ENCODE measurements around the gene GPRC5C. TPM values are rescaled to one million over a fixed set of nuclear protein-coding genes. Genes with fewer than 3 reads are reported as not detected.
A peak's percentile ranks its signal among the peaks of the same experiment; 100 is the strongest.

GPRC5C gene
- total and polyA plus RNA-seq, 9 of the 15 experiments (the other 6 are each of a cell fraction or from before 2014, with no cell fraction given): 0.28 to 9.0 (median 4.1) TPM

DNA sequence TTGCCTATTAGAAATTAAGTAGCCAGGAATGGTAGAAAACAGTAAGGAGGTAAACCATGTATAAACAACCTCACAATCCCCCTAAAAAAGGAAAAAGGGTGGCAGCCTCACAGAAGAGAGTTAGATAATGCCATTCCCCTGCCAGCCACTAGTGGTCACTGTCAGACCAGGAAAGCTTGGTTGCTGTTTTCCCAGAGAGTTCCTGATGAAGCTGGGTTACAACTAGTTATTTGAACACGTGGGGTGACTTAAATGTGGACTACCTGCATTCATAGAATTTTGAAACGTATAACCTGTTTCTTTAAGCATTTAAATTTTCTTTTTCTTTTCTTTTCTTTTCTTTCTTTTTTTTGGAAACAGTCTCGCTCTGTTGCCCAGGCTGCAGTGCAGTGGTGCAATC lies 5.8 kb downstream of the GPRC5C start (continued):
- TF ChIP-seq, protein P1, sequence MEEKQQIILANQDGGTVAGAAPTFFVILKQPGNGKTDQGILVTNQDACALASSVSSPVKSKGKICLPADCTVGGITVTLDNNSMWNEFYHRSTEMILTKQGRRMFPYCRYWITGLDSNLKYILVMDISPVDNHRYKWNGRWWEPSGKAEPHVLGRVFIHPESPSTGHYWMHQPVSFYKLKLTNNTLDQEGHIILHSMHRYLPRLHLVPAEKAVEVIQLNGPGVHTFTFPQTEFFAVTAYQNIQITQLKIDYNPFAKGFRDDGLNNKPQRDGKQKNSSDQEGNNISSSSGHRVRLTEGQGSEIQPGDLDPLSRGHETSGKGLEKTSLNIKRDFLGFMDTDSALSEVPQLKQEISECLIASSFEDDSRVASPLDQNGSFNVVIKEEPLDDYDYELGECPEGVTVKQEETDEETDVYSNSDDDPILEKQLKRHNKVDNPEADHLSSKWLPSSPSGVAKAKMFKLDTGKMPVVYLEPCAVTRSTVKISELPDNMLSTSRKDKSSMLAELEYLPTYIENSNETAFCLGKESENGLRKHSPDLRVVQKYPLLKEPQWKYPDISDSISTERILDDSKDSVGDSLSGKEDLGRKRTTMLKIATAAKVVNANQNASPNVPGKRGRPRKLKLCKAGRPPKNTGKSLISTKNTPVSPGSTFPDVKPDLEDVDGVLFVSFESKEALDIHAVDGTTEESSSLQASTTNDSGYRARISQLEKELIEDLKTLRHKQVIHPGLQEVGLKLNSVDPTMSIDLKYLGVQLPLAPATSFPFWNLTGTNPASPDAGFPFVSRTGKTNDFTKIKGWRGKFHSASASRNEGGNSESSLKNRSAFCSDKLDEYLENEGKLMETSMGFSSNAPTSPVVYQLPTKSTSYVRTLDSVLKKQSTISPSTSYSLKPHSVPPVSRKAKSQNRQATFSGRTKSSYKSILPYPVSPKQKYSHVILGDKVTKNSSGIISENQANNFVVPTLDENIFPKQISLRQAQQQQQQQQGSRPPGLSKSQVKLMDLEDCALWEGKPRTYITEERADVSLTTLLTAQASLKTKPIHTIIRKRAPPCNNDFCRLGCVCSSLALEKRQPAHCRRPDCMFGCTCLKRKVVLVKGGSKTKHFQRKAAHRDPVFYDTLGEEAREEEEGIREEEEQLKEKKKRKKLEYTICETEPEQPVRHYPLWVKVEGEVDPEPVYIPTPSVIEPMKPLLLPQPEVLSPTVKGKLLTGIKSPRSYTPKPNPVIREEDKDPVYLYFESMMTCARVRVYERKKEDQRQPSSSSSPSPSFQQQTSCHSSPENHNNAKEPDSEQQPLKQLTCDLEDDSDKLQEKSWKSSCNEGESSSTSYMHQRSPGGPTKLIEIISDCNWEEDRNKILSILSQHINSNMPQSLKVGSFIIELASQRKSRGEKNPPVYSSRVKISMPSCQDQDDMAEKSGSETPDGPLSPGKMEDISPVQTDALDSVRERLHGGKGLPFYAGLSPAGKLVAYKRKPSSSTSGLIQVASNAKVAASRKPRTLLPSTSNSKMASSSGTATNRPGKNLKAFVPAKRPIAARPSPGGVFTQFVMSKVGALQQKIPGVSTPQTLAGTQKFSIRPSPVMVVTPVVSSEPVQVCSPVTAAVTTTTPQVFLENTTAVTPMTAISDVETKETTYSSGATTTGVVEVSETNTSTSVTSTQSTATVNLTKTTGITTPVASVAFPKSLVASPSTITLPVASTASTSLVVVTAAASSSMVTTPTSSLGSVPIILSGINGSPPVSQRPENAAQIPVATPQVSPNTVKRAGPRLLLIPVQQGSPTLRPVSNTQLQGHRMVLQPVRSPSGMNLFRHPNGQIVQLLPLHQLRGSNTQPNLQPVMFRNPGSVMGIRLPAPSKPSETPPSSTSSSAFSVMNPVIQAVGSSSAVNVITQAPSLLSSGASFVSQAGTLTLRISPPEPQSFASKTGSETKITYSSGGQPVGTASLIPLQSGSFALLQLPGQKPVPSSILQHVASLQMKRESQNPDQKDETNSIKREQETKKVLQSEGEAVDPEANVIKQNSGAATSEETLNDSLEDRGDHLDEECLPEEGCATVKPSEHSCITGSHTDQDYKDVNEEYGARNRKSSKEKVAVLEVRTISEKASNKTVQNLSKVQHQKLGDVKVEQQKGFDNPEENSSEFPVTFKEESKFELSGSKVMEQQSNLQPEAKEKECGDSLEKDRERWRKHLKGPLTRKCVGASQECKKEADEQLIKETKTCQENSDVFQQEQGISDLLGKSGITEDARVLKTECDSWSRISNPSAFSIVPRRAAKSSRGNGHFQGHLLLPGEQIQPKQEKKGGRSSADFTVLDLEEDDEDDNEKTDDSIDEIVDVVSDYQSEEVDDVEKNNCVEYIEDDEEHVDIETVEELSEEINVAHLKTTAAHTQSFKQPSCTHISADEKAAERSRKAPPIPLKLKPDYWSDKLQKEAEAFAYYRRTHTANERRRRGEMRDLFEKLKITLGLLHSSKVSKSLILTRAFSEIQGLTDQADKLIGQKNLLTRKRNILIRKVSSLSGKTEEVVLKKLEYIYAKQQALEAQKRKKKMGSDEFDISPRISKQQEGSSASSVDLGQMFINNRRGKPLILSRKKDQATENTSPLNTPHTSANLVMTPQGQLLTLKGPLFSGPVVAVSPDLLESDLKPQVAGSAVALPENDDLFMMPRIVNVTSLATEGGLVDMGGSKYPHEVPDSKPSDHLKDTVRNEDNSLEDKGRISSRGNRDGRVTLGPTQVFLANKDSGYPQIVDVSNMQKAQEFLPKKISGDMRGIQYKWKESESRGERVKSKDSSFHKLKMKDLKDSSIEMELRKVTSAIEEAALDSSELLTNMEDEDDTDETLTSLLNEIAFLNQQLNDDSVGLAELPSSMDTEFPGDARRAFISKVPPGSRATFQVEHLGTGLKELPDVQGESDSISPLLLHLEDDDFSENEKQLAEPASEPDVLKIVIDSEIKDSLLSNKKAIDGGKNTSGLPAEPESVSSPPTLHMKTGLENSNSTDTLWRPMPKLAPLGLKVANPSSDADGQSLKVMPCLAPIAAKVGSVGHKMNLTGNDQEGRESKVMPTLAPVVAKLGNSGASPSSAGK (IDR thresholded peaks at IDR 0.05): no peak
- TF ChIP-seq, protein P2, sequence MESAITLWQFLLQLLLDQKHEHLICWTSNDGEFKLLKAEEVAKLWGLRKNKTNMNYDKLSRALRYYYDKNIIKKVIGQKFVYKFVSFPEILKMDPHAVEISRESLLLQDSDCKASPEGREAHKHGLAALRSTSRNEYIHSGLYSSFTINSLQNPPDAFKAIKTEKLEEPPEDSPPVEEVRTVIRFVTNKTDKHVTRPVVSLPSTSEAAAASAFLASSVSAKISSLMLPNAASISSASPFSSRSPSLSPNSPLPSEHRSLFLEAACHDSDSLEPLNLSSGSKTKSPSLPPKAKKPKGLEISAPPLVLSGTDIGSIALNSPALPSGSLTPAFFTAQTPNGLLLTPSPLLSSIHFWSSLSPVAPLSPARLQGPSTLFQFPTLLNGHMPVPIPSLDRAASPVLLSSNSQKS (CRISPR knock-in tag; IDR thresholded peaks at IDR 0.05): no peak
- TF ChIP-seq TRIM28 (IDR thresholded peaks at IDR 0.05) (peak; percentile 96), NFIX (CRISPR knock-in tag; IDR thresholded peaks at IDR 0.05; ENCODE audit: low read depth) (no peak), KDM1A (IDR thresholded peaks at IDR 0.05) (no peak), NFYB (IDR thresholded peaks at IDR 0.05; ENCODE audit: extremely low read depth, insufficient read length) (no peak), MAZ (CRISPR knock-in tag; conservative IDR thresholded peaks at IDR 0.05 in 1 of 2, IDR thresholded peaks at IDR 0.05 in 1 of 2) (0 out of 4 replicates have a peak, but pooled peaks of 1 of the 2 experiments have one; percentile 25), RHOXF2B (CRISPR knock-in tag; conservative IDR thresholded peaks at IDR 0.05) (no peak), ZNF277 (CRISPR knock-in tag; IDR thresholded peaks at IDR 0.05; ENCODE audit: borderline replicate concordance) (no peak), CHAMP1 (IDR thresholded peaks at IDR 0.05) (no peak), MCM3 (IDR thresholded peaks at IDR 0.05) (no peak), STAT5A (IDR thresholded peaks at IDR 0.05; ENCODE audit: borderline replicate concordance, low read length) (no peak), C11orf30 (IDR thresholded peaks at IDR 0.05; ENCODE audit: low read depth) (no peak), ZSCAN29 (IDR thresholded peaks at IDR 0.05) (no peak)
